A673 (cell line): ENCODE data around the gene NLRP9. TPM values are rescaled to one million over a fixed set of nuclear protein-coding genes. Genes with fewer than 3 reads are reported as not detected.

Experiments used
- BruUV-seq: library from RNA; stranded (reverse); fragments of 400-500 nt; replicated peaks from 2 replicates; lab custom pipeline; 2021; lab: Mats Ljungman, UMichigan
- CTCF ChIA-PET: fragments of 300-600 bp; sonication (Branson Sonifier 250); formaldehyde crosslinking; loops from one replicate; lab custom pipeline; 2022; ENCODE audit warnings: antibody characterized with exemption; lab: Charles Lee
- POLR2A ChIA-PET: fragments of 300-600 bp; sonication (Branson Sonifier 250); formaldehyde crosslinking; loops from one replicate; lab custom pipeline; 2022; ENCODE audit warnings: antibody characterized with exemption; ENCODE audit not compliant: low non-redundant PET; lab: Charles Lee
- DNase-seq: peaks from one replicate; pipeline ENCODE4 v3.0.0-alpha.2; 2015; ENCODE audit warnings: low spot score
- H3K27ac ChIP-seq: fragments of 200-600 bp; sonication (generic); 2 replicates; pipeline ENCODE4 v1.5.1; 2016; ENCODE audit warnings: mixed run types, low read depth, mild to moderate bottlenecking, mixed read lengths, antibody characterized with exemption, low read length; ENCODE audit not compliant: poor library complexity, severe bottlenecking
- H3K27me3 ChIP-seq: fragments of 200-600 bp; sonication (generic); replicated peaks from 2 replicates; pipeline ENCODE4 v1.6.1; 2017; ENCODE audit warnings: mixed run types, low read depth, mild to moderate bottlenecking, mixed read lengths, antibody characterized with exemption, low read length; ENCODE audit not compliant: insufficient read depth, poor library complexity
- H3K36me3 ChIP-seq: fragments of 200-600 bp; sonication (generic); 2 replicates; pipeline ENCODE4 v1.6.1; 2016; ENCODE audit warnings: mixed run types, mild to moderate bottlenecking, mixed read lengths, antibody characterized with exemption, low read length; ENCODE audit not compliant: insufficient read depth, poor library complexity, severe bottlenecking
- H3K4me1 ChIP-seq: fragments of 200-600 bp; sonication (generic); 2 replicates; pipeline ENCODE4 v1.6.1; 2017; ENCODE audit warnings: mixed run types, mild to moderate bottlenecking, mixed read lengths, antibody characterized with exemption, low read length; ENCODE audit not compliant: insufficient read depth, poor library complexity, severe bottlenecking
- H3K4me3 ChIP-seq: fragments of 200-600 bp; sonication (generic); 2 replicates; pipeline ENCODE4 v1.5.1; 2016; ENCODE audit warnings: low read depth, mixed run types, mild to moderate bottlenecking, mixed read lengths, low read length; ENCODE audit not compliant: poor library complexity, severe bottlenecking
- H3K9me3 ChIP-seq: fragments of 200-600 bp; sonication (generic); 2 replicates; pipeline ENCODE4 v1.6.1; 2016; ENCODE audit warnings: mixed run types, low read depth, mild to moderate bottlenecking, mixed read lengths, antibody characterized with exemption, low read length; ENCODE audit not compliant: poor library complexity, severe bottlenecking
- CTCF ChIP-seq: fragments of 300-800, 200-600 bp; sonication (generic); conservative IDR thresholded peaks from 2 replicates; pipeline ENCODE4 v1.5.1; 2017; ENCODE audit warnings: low read depth, mild to moderate bottlenecking, antibody characterized with exemption, low read length, moderate library complexity, mixed read lengths
- EZH2 ChIP-seq: fragments of 200-600 bp; sonication (generic); IDR thresholded peaks from 2 replicates; pipeline ENCODE4 v1.6.1; 2017; ENCODE audit warnings: borderline replicate concordance, low read depth, mild to moderate bottlenecking, mixed read lengths, antibody characterized with exemption, low read length; ENCODE audit not compliant: poor library complexity, severe bottlenecking
- intact Hi-C: fragments of 100-400 bp; cut with micrococcal nuclease; formaldehyde crosslinking; loops from one replicate; pipeline ENCODE4 v1.10.0; 2022; ENCODE audit not compliant: unreplicated experiment
- total RNA-seq: library from RNA; stranded (reverse); gene quantifications from 2 replicates; pipeline ENCODE4 v1.2.3, GENCODE V29; 2021

Gene NLRP9
- total RNA-seq, 1 experiment from 2014 or later: not detected

- no peak overlapping the region for H3K27ac ChIP-seq
- ChIA-PET POLR2A (no interaction called here), CTCF (no interaction called here)
- H3K27me3 ChIP-seq: no peaks in the 10 kb centered on the region
- peaks cover 28% of the 10 kb centered on the region for H3K4me1 ChIP-seq
- peaks cover 81% of the 10 kb centered on the region for H3K36me3 ChIP-seq
- BruUV-seq: no TSS peak
- H3K9me3 ChIP-seq: no peaks in the 10 kb centered on the region
- no peak overlapping the region for H3K4me3 ChIP-seq
- no peak for DNase-seq
- intact Hi-C loops: no loop called here
- TF ChIP-seq CTCF (no peak), EZH2 (no peak)
Measured at GRCh38 chr19:55667006-55667381, 71.2 kb downstream of the NLRP9 start.

GRCh38 chr19:55666343-55667005 is 71.7 kb downstream of the NLRP9 start:
- Histone ChIP-seq H3K9me3 (no peaks in the 10 kb centered on the region), H3K27ac (no peak overlapping the region), H3K36me3 (peaks cover 86% of the 10 kb centered on the region), H3K4me3 (no peak overlapping the region), H3K4me1 (peaks cover 23% of the 10 kb centered on the region), H3K27me3 (no peaks in the 10 kb centered on the region)
- ChIA-PET CTCF (no interaction called here), POLR2A (no interaction called here)
- DNase-seq: no peak
- BruUV-seq: no TSS peak
- intact Hi-C loops: no loop called here
- TF ChIP-seq EZH2 (no peak), CTCF (no peak)

GRCh38 chr19:55663846-55664536 is 74.2 kb downstream of the NLRP9 start:
- no TSS peak for BruUV-seq
- Histone ChIP-seq H3K27me3 (no peaks in the 10 kb centered on the region), H3K4me3 (no peak overlapping the region), H3K36me3 (peaks cover 90% of the 10 kb centered on the region), H3K4me1 (no peaks in the 10 kb centered on the region), H3K9me3 (no peaks in the 10 kb centered on the region), H3K27ac (no peak overlapping the region)
- TF ChIP-seq CTCF (no peak), EZH2 (no peak)
- ChIA-PET POLR2A (no interaction called here), CTCF (no interaction called here)
- DNase-seq: no peak
- intact Hi-C loops: no loop called here
